ENCODE data around the gene UBE2O. TPM values are rescaled to one million over a fixed set of nuclear protein-coding genes. Genes with fewer than 3 reads are reported as not detected.
A peak's percentile ranks its signal among the peaks of the same experiment; 100 is the strongest.

The UBE2O gene
- total RNA-seq, 2 donors from 2014 or later, result 17.1 to 30.3 TPM

DNA sequence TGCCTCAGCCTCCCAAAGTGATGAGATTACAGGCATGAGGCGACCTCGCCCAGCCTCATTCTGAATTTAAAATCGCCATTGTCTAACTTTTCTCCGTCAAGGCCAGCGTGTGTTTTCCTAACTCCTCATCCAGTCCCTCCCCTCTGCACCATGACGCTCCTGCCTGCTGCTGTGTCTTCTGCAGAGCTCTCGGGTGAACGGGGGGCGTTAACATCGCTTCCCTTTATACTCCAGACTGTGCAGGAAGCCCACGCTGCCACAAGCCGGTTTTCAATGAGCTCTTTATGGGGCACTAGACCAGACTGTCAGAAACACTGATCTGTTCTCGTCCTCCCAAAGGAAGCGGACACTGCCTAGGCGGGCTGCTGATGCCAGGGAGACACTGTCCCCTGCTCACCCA lies 27.7 kb upstream of the UBE2O start:
- no peaks in the 10 kb centered on the region for H3K27me3 ChIP-seq
- peak overlapping the region in 1 of 4 donors; percentile 21 for H3K27ac ChIP-seq
- intact Hi-C loops (cut with DNase I), result no loop called here
- peak in 1 of 4 donors; percentile 27 for DNase-seq
- ATAC-seq, result no peak
- 74 to 84% methylated on average over 12 to 15 of the region's 15 CpGs for WGBS, 2 donors
- no peaks in the 10 kb centered on the region for H3K4me1 ChIP-seq
- no peak for TF ChIP-seq POLR2A (IDR thresholded peaks at IDR 0.05)
- no peak overlapping the region for H3K4me3 ChIP-seq
- peaks cover 0 to 10% of the 10 kb centered on the region in 2 donors for H3K36me3 ChIP-seq (replicated peaks in 1 of 2; ENCODE audit: insufficient read depth in 1 of 2, low read depth in 2 of 2)
- H3K9me3 ChIP-seq, result no peaks in the 10 kb centered on the region

DNA sequence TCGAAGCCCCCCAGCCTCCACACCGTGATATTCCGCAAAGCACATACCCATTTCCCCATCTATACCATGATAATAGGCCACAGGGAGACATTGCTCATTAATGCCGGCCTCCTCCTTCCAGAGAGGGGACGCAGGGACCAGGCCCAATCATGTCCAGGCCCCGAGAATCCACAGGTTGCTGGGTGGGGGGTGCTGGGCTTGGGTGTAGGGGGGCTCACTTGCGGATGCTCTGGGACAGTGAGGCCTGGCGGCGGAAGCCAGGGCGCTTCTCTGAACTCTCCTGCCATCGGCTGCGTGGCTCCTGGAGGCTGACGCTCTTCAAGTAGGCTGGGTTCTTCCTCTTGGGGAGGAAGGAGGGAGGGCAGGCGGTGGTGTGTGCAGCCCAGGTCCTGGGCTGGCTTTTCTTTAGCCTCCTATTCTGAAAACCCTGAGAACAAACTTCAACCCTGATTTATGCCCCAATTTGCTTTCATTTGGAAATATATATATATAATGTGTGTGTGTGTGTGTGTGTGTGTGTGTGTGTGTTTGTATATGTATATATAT lies 26.6 kb upstream of the UBE2O start:
- no peak overlapping the region for H3K27ac ChIP-seq
- WGBS, 2 donors, result 85 to 95% methylated on average over 7 to 14 of the region's 14 CpGs
- TF ChIP-seq, protein P1, sequence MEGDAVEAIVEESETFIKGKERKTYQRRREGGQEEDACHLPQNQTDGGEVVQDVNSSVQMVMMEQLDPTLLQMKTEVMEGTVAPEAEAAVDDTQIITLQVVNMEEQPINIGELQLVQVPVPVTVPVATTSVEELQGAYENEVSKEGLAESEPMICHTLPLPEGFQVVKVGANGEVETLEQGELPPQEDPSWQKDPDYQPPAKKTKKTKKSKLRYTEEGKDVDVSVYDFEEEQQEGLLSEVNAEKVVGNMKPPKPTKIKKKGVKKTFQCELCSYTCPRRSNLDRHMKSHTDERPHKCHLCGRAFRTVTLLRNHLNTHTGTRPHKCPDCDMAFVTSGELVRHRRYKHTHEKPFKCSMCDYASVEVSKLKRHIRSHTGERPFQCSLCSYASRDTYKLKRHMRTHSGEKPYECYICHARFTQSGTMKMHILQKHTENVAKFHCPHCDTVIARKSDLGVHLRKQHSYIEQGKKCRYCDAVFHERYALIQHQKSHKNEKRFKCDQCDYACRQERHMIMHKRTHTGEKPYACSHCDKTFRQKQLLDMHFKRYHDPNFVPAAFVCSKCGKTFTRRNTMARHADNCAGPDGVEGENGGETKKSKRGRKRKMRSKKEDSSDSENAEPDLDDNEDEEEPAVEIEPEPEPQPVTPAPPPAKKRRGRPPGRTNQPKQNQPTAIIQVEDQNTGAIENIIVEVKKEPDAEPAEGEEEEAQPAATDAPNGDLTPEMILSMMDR (IDR thresholded peaks at IDR 0.05), result no peak
- no peak for TF ChIP-seq POLR2A (IDR thresholded peaks at IDR 0.05)
- no peak for DNase-seq
- no peak overlapping the region for H3K4me3 ChIP-seq
- peaks cover 0 to 11% of the 10 kb centered on the region in 2 donors for H3K36me3 ChIP-seq (replicated peaks in 1 of 2; ENCODE audit: insufficient read depth in 1 of 2, low read depth in 2 of 2)
- ATAC-seq, result no peak
- no peaks in the 10 kb centered on the region for H3K9me3 ChIP-seq
- intact Hi-C loops (cut with DNase I), result no loop called here
- H3K27me3 ChIP-seq, result no peaks in the 10 kb centered on the region
- no peaks in the 10 kb centered on the region for H3K4me1 ChIP-seq

DNA sequence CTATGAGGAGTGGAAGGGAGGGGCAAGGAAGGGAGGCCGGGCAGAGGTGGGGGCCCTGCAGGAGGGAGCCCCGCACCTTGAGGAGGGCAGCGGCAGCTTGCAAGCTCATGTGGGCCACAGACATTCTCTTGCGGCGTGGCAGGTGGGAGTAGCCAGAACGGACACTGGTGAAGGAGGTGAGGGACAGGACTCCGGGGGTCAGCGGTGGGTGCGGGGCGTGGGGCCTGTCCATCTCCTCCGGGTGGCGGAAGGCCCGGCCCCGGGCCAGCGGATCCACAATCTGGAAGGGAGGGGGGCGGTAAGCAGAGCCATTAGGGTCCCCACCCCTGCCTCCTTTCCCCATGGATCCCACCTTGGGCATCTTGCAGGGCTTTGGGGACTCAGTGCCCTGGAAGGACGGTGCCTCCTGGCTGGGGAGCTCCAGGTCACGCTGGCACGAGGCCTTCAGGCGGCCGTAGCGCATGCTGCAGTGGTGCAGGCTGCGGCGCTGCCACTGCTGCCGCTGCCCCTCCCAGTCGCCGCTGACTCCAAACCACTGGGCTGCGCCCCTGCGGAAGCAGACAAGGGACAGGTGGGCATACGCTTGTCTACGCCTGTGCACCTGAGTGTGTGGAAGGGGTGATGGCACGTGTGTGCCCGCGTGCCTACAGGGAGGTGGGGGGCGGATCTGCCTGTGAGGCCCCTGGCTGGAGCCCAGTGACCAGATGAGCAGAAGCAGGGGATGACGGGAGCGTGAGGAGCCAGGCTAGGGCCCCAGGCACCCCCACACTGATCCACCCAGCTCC lies 26.0 kb upstream of the UBE2O start:
- Histone ChIP-seq H3K4me1 (no peaks in the 10 kb centered on the region), H3K4me3 (no peak overlapping the region), H3K27ac (no peak overlapping the region), H3K9me3 (no peaks in the 10 kb centered on the region), H3K36me3 (replicated peaks in 1 of 2; ENCODE audit: insufficient read depth in 1 of 2, low read depth in 2 of 2) (peaks cover 0 to 12% of the 10 kb centered on the region in 2 donors), H3K27me3 (no peaks in the 10 kb centered on the region)
- ATAC-seq, result peak; percentile 12
- WGBS, 2 donors, result 85 to 91% methylated on average over 13 to 31 of the region's 37 CpGs
- intact Hi-C loops (cut with DNase I), result no loop called here
- DNase-seq, result no peak
- TF ChIP-seq, protein P1 (IDR thresholded peaks at IDR 0.05), result no peak
- no peak for TF ChIP-seq POLR2A (IDR thresholded peaks at IDR 0.05)

DNA sequence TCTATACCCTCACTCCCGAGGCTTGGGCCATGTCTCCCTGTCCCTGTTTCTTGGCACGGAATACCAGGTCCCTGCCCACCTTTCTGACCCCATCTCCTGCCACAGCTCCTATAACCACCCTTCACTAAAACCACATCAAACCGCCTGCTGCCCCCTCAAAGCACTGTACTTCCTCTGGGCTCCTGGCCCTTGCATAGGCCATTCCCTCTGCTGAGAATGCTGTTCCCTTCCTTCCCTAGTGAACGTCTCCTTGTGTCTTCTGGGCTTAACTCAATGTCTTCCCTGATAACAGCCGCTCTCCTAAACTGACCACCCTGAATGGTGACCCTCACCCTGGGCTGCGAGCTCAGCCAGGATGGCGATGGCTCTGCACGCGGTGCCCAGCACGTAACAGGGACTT lies 25.1 kb upstream of the UBE2O start:
- DNase-seq (no peak), ATAC-seq (no peak)
- TF ChIP-seq, protein P1 (IDR thresholded peaks at IDR 0.05), result no peak
- no peak for TF ChIP-seq POLR2A (IDR thresholded peaks at IDR 0.05)
- H3K4me1 ChIP-seq, result no peaks in the 10 kb centered on the region
- no peaks in the 10 kb centered on the region for H3K27me3 ChIP-seq
- H3K36me3 ChIP-seq (replicated peaks in 1 of 2; ENCODE audit: insufficient read depth in 1 of 2, low read depth in 2 of 2), result peaks cover 0 to 12% of the 10 kb centered on the region in 2 donors
- H3K27ac ChIP-seq, result no peak overlapping the region
- no peaks in the 10 kb centered on the region for H3K9me3 ChIP-seq
- WGBS, 2 donors, result 93 to 94% methylated on average over 6 to 10 of the region's 10 CpGs
- intact Hi-C loops (cut with DNase I), result no loop called here
- no peak overlapping the region for H3K4me3 ChIP-seq

DNA sequence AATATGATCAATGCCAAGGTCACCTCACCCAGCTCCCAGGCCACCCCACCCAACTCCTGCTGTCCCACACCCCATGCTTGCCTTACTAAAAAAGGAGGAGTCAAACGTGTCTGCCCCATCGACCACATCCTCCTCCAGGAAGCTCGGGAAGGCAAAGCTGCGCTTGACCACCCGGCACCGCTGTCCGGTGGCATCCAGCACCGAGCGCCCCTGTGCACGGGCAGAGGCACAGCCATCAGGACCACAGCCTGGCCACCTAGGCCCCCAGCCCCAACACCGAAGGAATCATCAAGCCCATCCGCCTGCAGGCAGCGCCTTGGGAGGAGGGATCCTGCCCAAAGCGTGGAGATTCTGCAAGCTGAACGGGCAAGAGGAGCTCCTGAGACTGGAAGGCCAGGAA lies 24.6 kb upstream of the UBE2O start:
- no peak for ATAC-seq
- no peak overlapping the region for H3K27ac ChIP-seq
- no peaks in the 10 kb centered on the region for H3K4me1 ChIP-seq
- no peak overlapping the region for H3K4me3 ChIP-seq
- 88% methylated on average over 15 of the region's 15 CpGs; no CpG with 5 or more reads in 1 of the 2 donors for WGBS, 2 donors
- no peak for TF ChIP-seq POLR2A (IDR thresholded peaks at IDR 0.05)
- TF ChIP-seq, protein P1 (IDR thresholded peaks at IDR 0.05), result no peak
- intact Hi-C loops (cut with DNase I), result no loop called here
- no peaks in the 10 kb centered on the region for H3K9me3 ChIP-seq
- no peak for DNase-seq
- H3K27me3 ChIP-seq, result no peaks in the 10 kb centered on the region
- peaks cover 0 to 14% of the 10 kb centered on the region in 2 donors for H3K36me3 ChIP-seq (replicated peaks in 1 of 2; ENCODE audit: insufficient read depth in 1 of 2, low read depth in 2 of 2)

All from body of pancreas (tissue), 4 donors.